Measurements from ENCODE around the gene CDV3. TPM values are rescaled to one million over a fixed set of nuclear protein-coding genes. Genes with fewer than 3 reads are reported as not detected.
A peak's percentile ranks its signal among the peaks of the same experiment; 100 is the strongest.

Gene CDV3
- total RNA-seq, 1 experiment from 2014 or later = 161 TPM

- H3K36me3 ChIP-seq (ENCODE audit: insufficient read depth, low read length, poor library complexity, severe bottlenecking) = no peaks in the 10 kb centered on the region
- no peak overlapping the region for H3K27ac ChIP-seq (ENCODE audit: low read depth, low read length, poor library complexity, severe bottlenecking)
- TF ChIP-seq EZH2 (IDR thresholded peaks at IDR 0.05; ENCODE audit: borderline replicate concordance, low read depth, low read length, poor library complexity, severe bottlenecking) (no peak), CTCF (conservative IDR thresholded peaks at IDR 0.05; ENCODE audit: low read depth, low read length) (no peak)
- intact Hi-C loops (cut with micrococcal nuclease; ENCODE audit: unreplicated experiment) = no loop called here
- no peaks in the 10 kb centered on the region for H3K27me3 ChIP-seq (replicated peaks; ENCODE audit: insufficient read depth, low read depth, low read length, poor library complexity)
- H3K4me1 ChIP-seq (ENCODE audit: insufficient read depth, low read length, poor library complexity, severe bottlenecking) = no peaks in the 10 kb centered on the region
- no peak overlapping the region for H3K4me3 ChIP-seq (ENCODE audit: low read depth, low read length, poor library complexity, severe bottlenecking)
- DNase-seq (ENCODE audit: low spot score) = no peak
- no TSS peak for BruUV-seq (replicated peaks)
- ChIA-PET CTCF (no interaction called here), POLR2A (ENCODE audit: low non-redundant PET) (no interaction called here)
- no peaks in the 10 kb centered on the region for H3K9me3 ChIP-seq (ENCODE audit: low read depth, low read length, poor library complexity, severe bottlenecking)
Observed at GRCh38 chr3:133563816-133564215, 9.7 kb upstream of the CDV3 start.

GRCh38 chr3:133568294-133569014 is 5.0 kb upstream of the CDV3 start:
- H3K4me1 ChIP-seq (ENCODE audit: insufficient read depth, low read length, poor library complexity, severe bottlenecking) = peaks cover 7% of the 10 kb centered on the region

GRCh38 chr3:133570139-133570936 is 3.1 kb upstream of the CDV3 start:
- H3K27me3 ChIP-seq (replicated peaks; ENCODE audit: insufficient read depth, low read depth, low read length, poor library complexity) = no peaks in the 10 kb centered on the region
- peak; percentile 15 for DNase-seq (ENCODE audit: low spot score)
- H3K27ac ChIP-seq (ENCODE audit: low read depth, low read length, poor library complexity, severe bottlenecking) = no peak overlapping the region
- TF ChIP-seq EZH2 (IDR thresholded peaks at IDR 0.05; ENCODE audit: borderline replicate concordance, low read depth, low read length, poor library complexity, severe bottlenecking) (no peak), CTCF (conservative IDR thresholded peaks at IDR 0.05; ENCODE audit: low read depth, low read length) (no peak)
- H3K9me3 ChIP-seq (ENCODE audit: low read depth, low read length, poor library complexity, severe bottlenecking) = no peaks in the 10 kb centered on the region
- ChIA-PET POLR2A (ENCODE audit: low non-redundant PET) (no interaction called here), CTCF (no interaction called here)
- peaks cover 7% of the 10 kb centered on the region for H3K4me1 ChIP-seq (ENCODE audit: insufficient read depth, low read length, poor library complexity, severe bottlenecking)
- peaks cover 1% of the 10 kb centered on the region for H3K36me3 ChIP-seq (ENCODE audit: insufficient read depth, low read length, poor library complexity, severe bottlenecking)
- no peak overlapping the region for H3K4me3 ChIP-seq (ENCODE audit: low read depth, low read length, poor library complexity, severe bottlenecking)
- intact Hi-C loops (cut with micrococcal nuclease; ENCODE audit: unreplicated experiment) = no loop called here
- BruUV-seq (replicated peaks) = no TSS peak

More at GRCh38 chr3:133568294-133569014, 5.0 kb upstream of the CDV3 start:
- Histone ChIP-seq H3K27me3 (replicated peaks; ENCODE audit: insufficient read depth, low read depth, low read length, poor library complexity) (no peaks in the 10 kb centered on the region), H3K9me3 (ENCODE audit: low read depth, low read length, poor library complexity, severe bottlenecking) (no peaks in the 10 kb centered on the region), H3K4me3 (ENCODE audit: low read depth, low read length, poor library complexity, severe bottlenecking) (no peak overlapping the region), H3K27ac (ENCODE audit: low read depth, low read length, poor library complexity, severe bottlenecking) (no peak overlapping the region), H3K36me3 (ENCODE audit: insufficient read depth, low read length, poor library complexity, severe bottlenecking) (no peaks in the 10 kb centered on the region)
- no peak for TF ChIP-seq CTCF (conservative IDR thresholded peaks at IDR 0.05; ENCODE audit: low read depth, low read length)
- ChIA-PET POLR2A (ENCODE audit: low non-redundant PET) (no interaction called here), CTCF (no interaction called here)
- intact Hi-C loops (cut with micrococcal nuclease; ENCODE audit: unreplicated experiment) = no loop called here
- no TSS peak for BruUV-seq (replicated peaks)
- no peak for DNase-seq (ENCODE audit: low spot score)

Measured in A673 (cell line).